Skeletal muscle tissue (tissue), 4 donors: Measurements from ENCODE around the gene GJD4. TPM values are rescaled to one million over a fixed set of nuclear protein-coding genes. Genes with fewer than 3 reads are reported as not detected.

Source experiments
- H3K27ac ChIP-seq: one replicate; pipeline ENCODE4 v1.7.0; 2013; ENCODE audit warnings: mild to moderate bottlenecking, low read depth, low read length, inconsistent platforms
- H3K27me3 ChIP-seq, 3 donors: one replicate each; pipeline ENCODE4 v1.7.0; 2013; ENCODE audit warnings: low read length in 3 of 3; ENCODE audit not compliant: control insufficient read depth in 3 of 3, insufficient read depth in 3 of 3
- H3K36me3 ChIP-seq, 3 donors: one replicate each; pipeline ENCODE4 v1.7.0; 2013; ENCODE audit warnings: low read length in 3 of 3; ENCODE audit not compliant: control insufficient read depth in 3 of 3, insufficient read depth in 3 of 3
- H3K4me1 ChIP-seq, 3 donors: one replicate each; pipeline ENCODE4 v1.7.0; 2013; ENCODE audit warnings: low read length in 3 of 3, mild to moderate bottlenecking in 3 of 3; ENCODE audit not compliant: control insufficient read depth in 3 of 3, insufficient read depth in 3 of 3
- H3K4me3 ChIP-seq, 3 donors: one replicate each; pipeline ENCODE4 v1.7.0; 2013; ENCODE audit warnings: low read length in 3 of 3
- H3K9ac ChIP-seq, 3 donors: one replicate each; pipeline ENCODE4 v1.7.0; 2013; ENCODE audit warnings: low read length in 3 of 3, mild to moderate bottlenecking in 3 of 3, moderate library complexity in 2 of 3, low read depth in 1 of 3
- H3K9me3 ChIP-seq, 3 donors: one replicate each; pipeline ENCODE4 v1.7.0; 2013; ENCODE audit warnings: low read length in 3 of 3; ENCODE audit not compliant: control insufficient read depth in 3 of 3
- total RNA-seq: library from RNA; depleted of rRNA; stranded (reverse); fragments of >200 nt; gene quantifications from one replicate; pipeline ENCODE4 v1.2.3, GENCODE V29; 2014
- donor health status: Osteomylitis.

The GJD4 gene
- total RNA-seq, 1 donor from 2014 or later: 2.1 TPM

- Histone ChIP-seq H3K9me3 (peaks cover 0 to 2% (median 0%) of the 10 kb centered on the region in 3 donors), H3K9ac (no peak overlapping the region), H3K36me3 (no peaks in the 10 kb centered on the region), H3K27me3 (peaks cover 0 to 6% (median 0%) of the 10 kb centered on the region in 3 donors), H3K27ac (no peak overlapping the region), H3K4me1 (no peaks in the 10 kb centered on the region), H3K4me3 (no peak overlapping the region)
Measured at GRCh38 chr10:35592441-35592840, 12.7 kb upstream of the GJD4 start.

- Histone ChIP-seq H3K36me3 (no peaks in the 10 kb centered on the region), H3K27me3 (no peaks in the 10 kb centered on the region), H3K27ac (no peak overlapping the region), H3K9me3 (peaks cover 0 to 2% (median 0%) of the 10 kb centered on the region in 3 donors), H3K9ac (no peak overlapping the region), H3K4me3 (no peak overlapping the region), H3K4me1 (no peaks in the 10 kb centered on the region)
Measured at GRCh38 chr10:35594115-35595079, 10.7 kb upstream of the GJD4 start.

- Histone ChIP-seq H3K9me3 (peaks cover 0 to 2% (median 0%) of the 10 kb centered on the region in 3 donors), H3K9ac (no peak overlapping the region), H3K27ac (no peak overlapping the region), H3K36me3 (no peaks in the 10 kb centered on the region), H3K4me1 (no peaks in the 10 kb centered on the region), H3K4me3 (no peak overlapping the region), H3K27me3 (peaks cover 0 to 3% (median 0%) of the 10 kb centered on the region in 3 donors)
Measured at GRCh38 chr10:35595106-35595505, 10.0 kb upstream of the GJD4 start.

GRCh38 chr10:35598379-35598778 is 6.8 kb upstream of the GJD4 start:
- Histone ChIP-seq H3K4me3 (no peak overlapping the region), H3K4me1 (no peaks in the 10 kb centered on the region), H3K36me3 (no peaks in the 10 kb centered on the region), H3K9me3 (no peaks in the 10 kb centered on the region), H3K27me3 (peaks cover 0 to 3% (median 0%) of the 10 kb centered on the region in 3 donors), H3K27ac (no peak overlapping the region), H3K9ac (no peak overlapping the region)

GRCh38 chr10:35600193-35600592 is 4.9 kb upstream of the GJD4 start:
- Histone ChIP-seq H3K36me3 (no peaks in the 10 kb centered on the region), H3K27ac (no peak overlapping the region)

GRCh38 chr10:35606430-35606829 is 1.3 kb downstream of the GJD4 start:
- Histone ChIP-seq H3K27ac (no peak overlapping the region), H3K9me3 (peaks cover 0 to 3% (median 0%) of the 10 kb centered on the region in 3 donors), H3K36me3 (no peaks in the 10 kb centered on the region), H3K9ac (no peak overlapping the region), H3K4me3 (no peak overlapping the region), H3K27me3 (peaks cover 29 to 36% (median 34%) of the 10 kb centered on the region in 3 donors), H3K4me1 (peaks cover 0 to 8% (median 4%) of the 10 kb centered on the region in 3 donors)

More at GRCh38 chr10:35600193-35600592, 4.9 kb upstream of the GJD4 start:
- H3K27me3 ChIP-seq: peaks cover 4 to 12% (median 7%) of the 10 kb centered on the region in 3 donors
- H3K4me1 ChIP-seq: no peaks in the 10 kb centered on the region
- no peak overlapping the region for H3K9ac ChIP-seq
- no peaks in the 10 kb centered on the region for H3K9me3 ChIP-seq
- H3K4me3 ChIP-seq: no peak overlapping the region

- H3K9ac ChIP-seq: no peak overlapping the region
- H3K27ac ChIP-seq: no peak overlapping the region
- H3K4me1 ChIP-seq: peaks cover 0 to 8% (median 4%) of the 10 kb centered on the region in 3 donors
- H3K27me3 ChIP-seq: peaks cover 31 to 42% (median 41%) of the 10 kb centered on the region in 3 donors
- peak overlapping the region in 2 of 3 donors; percentile 56 to 59 for H3K4me3 ChIP-seq
- peaks cover 0 to 3% (median 0%) of the 10 kb centered on the region in 3 donors for H3K9me3 ChIP-seq
- no peaks in the 10 kb centered on the region for H3K36me3 ChIP-seq
Measured at GRCh38 chr10:35607475-35608327, 2.6 kb downstream of the GJD4 start.

- H3K27me3 ChIP-seq: peaks cover 33 to 42% (median 41%) of the 10 kb centered on the region in 3 donors
- H3K36me3 ChIP-seq: no peaks in the 10 kb centered on the region
- H3K9me3 ChIP-seq: peaks cover 0 to 3% (median 0%) of the 10 kb centered on the region in 3 donors
- H3K9ac ChIP-seq: no peak overlapping the region
- no peak overlapping the region for H3K27ac ChIP-seq
- H3K4me1 ChIP-seq: peaks cover 0 to 8% (median 4%) of the 10 kb centered on the region in 3 donors
- peak overlapping the region in 1 of 3 donors; percentile 56 for H3K4me3 ChIP-seq
Measured at GRCh38 chr10:35608328-35608672, 3.2 kb downstream of the GJD4 start.

- Histone ChIP-seq H3K27ac (no peak overlapping the region), H3K36me3 (no peaks in the 10 kb centered on the region), H3K4me1 (peaks cover 0 to 8% (median 4%) of the 10 kb centered on the region in 3 donors), H3K4me3 (no peak overlapping the region), H3K27me3 (peaks cover 29 to 34% (median 31%) of the 10 kb centered on the region in 3 donors), H3K9ac (no peak overlapping the region), H3K9me3 (peaks cover 0 to 3% (median 0%) of the 10 kb centered on the region in 3 donors)
Measured at GRCh38 chr10:35611750-35612149, 6.6 kb downstream of the GJD4 start.
